ENCODE results near the gene PITRM1.

GRCh38 chr10:3132036-3133025 lies 40.3 kb downstream of the PITRM1 start:
- no peak for TF ChIP-seq CTCF (IDR thresholded peaks at IDR 0.05)
- TF ChIP-seq POLR2A (IDR thresholded peaks at IDR 0.05), result no peak

Measured in lower leg skin (tissue), 3 donors.